Measurements from ENCODE around the gene PRSS56.

The PRSS56 gene

DNA sequence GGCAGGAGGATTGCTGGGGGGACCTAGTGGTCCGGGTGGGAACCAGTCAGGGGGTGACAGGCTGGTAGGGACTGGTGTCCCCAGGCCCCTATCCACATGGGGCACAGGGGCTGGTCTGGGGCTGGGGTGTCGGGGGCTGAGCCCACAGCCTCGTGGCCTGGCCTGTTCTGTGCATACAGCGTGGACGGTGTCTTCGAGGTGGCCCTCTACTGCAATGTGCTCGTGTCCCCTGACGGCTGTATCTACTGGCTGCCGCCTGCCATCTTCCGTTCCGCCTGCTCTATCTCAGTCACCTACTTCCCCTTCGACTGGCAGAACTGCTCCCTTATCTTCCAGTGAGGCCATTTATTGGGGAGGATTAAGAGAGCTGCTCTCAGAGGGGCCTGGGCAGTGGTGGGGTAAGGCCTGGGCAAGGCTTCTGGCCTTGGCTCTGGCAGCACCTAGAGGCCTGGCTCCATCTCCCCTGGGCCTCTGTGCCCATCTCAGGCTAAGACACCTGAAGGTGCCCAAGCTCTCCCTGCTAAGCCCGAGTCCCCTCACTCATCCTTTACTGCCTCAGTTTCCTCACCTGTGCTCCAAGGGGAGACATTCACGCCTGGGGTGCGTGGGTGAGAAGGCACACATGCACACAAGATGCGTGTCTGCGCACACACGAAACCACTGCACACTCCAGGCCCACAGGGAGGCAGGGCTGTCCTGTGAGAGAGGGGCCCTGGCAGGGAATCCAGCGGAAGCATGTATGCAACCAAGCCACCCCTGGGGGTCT is 21.2 kb downstream of the PRSS56 start:
- H3K9me3 ChIP-seq (ENCODE audit: control insufficient read depth in 1 of 2, low read length in 2 of 2): no peaks in the 10 kb centered on the region
- H3K36me3 ChIP-seq (ENCODE audit: control insufficient read depth in 1 of 2, insufficient read depth in 2 of 2, low read length in 2 of 2): peaks cover 0 to 7% of the 10 kb centered on the region in 2 donors
- no peaks in the 10 kb centered on the region for H3K27me3 ChIP-seq (ENCODE audit: low read depth, low read length)
- H3K27ac ChIP-seq (ENCODE audit: low read length): no peak overlapping the region
- H3K4me1 ChIP-seq (ENCODE audit: control insufficient read depth in 1 of 2, insufficient read depth in 2 of 2, low read length in 2 of 2): no peaks in the 10 kb centered on the region
- H3K4me3 ChIP-seq (ENCODE audit: low read depth in 1 of 2, low read length in 2 of 2): no peak overlapping the region

DNA sequence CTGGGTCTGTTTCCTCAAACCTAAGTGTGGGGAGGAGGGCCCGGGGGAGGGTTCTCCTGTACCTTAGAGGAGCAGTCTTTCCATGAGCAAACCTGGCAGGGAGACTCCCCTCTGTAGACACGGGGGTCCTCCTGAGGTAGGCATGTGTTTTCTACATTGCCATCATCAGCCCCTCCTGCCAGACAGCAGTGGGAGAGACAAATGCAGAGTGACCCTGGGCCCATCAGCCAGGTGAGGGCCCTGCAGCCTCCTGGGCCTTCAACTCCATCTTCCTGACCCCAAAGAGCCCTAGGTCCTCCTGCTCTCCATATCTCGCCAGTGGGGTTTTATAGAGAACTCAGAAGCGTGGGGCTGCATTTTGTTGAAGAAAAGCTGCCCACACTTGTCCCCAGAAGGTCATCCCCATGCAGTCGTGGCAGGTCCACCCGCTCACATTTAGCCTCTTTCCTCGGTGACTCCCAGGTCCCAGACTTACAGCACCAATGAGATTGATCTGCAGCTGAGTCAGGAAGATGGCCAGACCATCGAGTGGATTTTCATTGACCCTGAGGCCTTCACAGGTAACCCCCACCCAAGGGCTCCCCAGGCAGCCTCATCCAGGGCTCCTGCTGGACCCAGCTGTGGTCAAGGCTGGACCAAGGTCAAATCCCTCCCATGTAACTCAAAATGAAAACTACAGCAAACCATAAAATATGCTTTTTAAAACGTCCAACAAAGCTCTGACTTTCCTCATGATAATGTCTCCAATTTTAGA is 21.9 kb downstream of the PRSS56 start:
- no peak overlapping the region for H3K27ac ChIP-seq (ENCODE audit: low read length)
- no peaks in the 10 kb centered on the region for H3K4me1 ChIP-seq (ENCODE audit: control insufficient read depth in 1 of 2, insufficient read depth in 2 of 2, low read length in 2 of 2)
- H3K4me3 ChIP-seq (ENCODE audit: low read depth in 1 of 2, low read length in 2 of 2): no peak overlapping the region
- no peaks in the 10 kb centered on the region for H3K9me3 ChIP-seq (ENCODE audit: control insufficient read depth in 1 of 2, low read length in 2 of 2)
- H3K36me3 ChIP-seq (ENCODE audit: control insufficient read depth in 1 of 2, insufficient read depth in 2 of 2, low read length in 2 of 2): peaks cover 0 to 7% of the 10 kb centered on the region in 2 donors
- H3K27me3 ChIP-seq (ENCODE audit: low read depth, low read length): no peaks in the 10 kb centered on the region

DNA sequence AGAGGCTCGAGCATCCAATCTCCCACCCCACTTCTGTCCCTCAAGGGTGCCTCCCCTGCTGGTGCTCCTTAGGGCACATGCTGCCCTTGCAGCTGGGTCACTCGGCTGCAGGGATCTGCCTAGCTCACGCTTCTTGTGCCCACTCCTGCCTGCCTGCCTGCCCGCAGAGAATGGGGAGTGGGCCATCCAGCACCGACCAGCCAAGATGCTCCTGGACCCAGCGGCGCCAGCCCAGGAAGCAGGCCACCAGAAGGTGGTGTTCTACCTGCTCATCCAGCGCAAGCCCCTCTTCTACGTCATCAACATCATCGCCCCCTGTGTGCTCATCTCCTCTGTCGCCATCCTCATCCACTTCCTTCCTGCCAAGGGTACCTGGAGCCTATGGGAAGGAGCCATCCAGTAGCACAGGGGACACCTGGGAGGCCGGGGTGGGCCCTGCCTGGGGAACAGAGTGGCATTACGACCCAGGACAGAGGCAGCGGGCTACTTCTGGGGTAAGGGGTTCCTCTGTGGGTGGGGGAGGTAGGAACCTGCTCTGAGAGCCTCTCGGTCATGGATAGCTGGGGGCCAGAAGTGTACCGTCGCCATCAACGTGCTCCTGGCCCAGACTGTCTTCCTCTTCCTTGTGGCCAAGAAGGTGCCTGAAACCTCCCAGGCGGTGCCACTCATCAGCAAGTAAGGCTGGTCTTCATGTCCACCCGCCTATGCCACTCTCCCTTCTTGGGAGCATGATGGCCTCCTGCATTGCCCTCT is 22.7 kb downstream of the PRSS56 start:
- Histone ChIP-seq H3K4me1 (ENCODE audit: control insufficient read depth in 1 of 2, insufficient read depth in 2 of 2, low read length in 2 of 2) (no peaks in the 10 kb centered on the region), H3K4me3 (ENCODE audit: low read depth in 1 of 2, low read length in 2 of 2) (no peak overlapping the region), H3K9me3 (ENCODE audit: control insufficient read depth in 1 of 2, low read length in 2 of 2) (no peaks in the 10 kb centered on the region), H3K36me3 (ENCODE audit: control insufficient read depth in 1 of 2, insufficient read depth in 2 of 2, low read length in 2 of 2) (peaks cover 0 to 7% of the 10 kb centered on the region in 2 donors), H3K27me3 (ENCODE audit: low read depth, low read length) (no peaks in the 10 kb centered on the region), H3K27ac (ENCODE audit: low read length) (no peak overlapping the region)

DNA sequence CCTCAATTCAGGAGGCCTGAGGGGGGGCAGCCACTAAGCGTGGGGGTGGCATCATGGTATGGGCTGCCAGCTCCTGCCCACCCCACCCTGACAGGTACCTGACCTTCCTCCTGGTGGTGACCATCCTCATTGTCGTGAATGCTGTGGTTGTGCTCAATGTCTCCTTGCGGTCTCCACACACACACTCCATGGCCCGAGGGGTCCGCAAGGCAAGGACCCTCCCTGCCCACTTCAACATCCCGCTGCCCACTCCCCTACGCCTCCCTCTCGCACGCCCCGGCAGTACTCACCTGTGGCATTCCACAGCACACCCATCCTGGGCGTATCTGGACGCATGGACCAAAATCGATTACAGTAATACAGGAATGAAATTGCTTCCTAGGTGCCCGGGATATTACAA is 23.3 kb downstream of the PRSS56 start:
- Histone ChIP-seq H3K9me3 (ENCODE audit: control insufficient read depth in 1 of 2, low read length in 2 of 2) (no peaks in the 10 kb centered on the region), H3K36me3 (ENCODE audit: control insufficient read depth in 1 of 2, insufficient read depth in 2 of 2, low read length in 2 of 2) (peaks cover 0 to 7% of the 10 kb centered on the region in 2 donors), H3K27ac (ENCODE audit: low read length) (no peak overlapping the region), H3K27me3 (ENCODE audit: low read depth, low read length) (no peaks in the 10 kb centered on the region), H3K4me1 (ENCODE audit: control insufficient read depth in 1 of 2, insufficient read depth in 2 of 2, low read length in 2 of 2) (no peaks in the 10 kb centered on the region), H3K4me3 (ENCODE audit: low read depth in 1 of 2, low read length in 2 of 2) (no peak overlapping the region)

DNA sequence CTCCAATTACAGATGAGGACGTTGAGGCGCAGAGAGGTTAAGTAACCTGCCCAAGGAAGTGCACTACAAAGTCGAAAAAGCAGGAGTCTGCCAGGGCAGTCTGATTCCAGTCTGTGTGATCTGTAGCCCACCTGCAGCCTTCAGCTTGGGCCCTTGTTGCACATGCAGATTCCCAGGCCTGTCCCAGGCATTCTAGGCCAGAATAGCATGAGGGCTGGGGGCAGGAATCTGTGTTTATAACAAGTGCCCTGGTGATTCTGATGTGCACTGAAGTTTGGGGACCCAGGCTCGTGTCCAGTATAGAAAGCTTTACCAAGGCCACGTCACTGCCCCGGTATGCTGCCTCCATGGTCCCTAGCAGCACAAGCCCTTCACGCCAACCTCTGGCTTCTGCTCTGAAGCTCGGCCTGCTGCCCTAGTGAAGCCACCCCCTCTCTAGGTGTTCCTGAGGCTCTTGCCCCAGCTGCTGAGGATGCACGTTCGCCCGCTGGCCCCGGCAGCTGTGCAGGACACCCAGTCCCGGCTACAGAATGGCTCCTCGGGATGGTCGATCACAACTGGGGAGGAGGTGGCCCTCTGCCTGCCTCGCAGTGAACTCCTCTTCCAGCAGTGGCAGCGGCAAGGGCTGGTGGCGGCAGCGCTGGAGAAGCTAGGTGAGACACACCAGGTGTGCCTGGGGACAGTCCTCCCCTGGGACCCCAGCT is 23.9 kb downstream of the PRSS56 start:
- Histone ChIP-seq H3K9me3 (ENCODE audit: control insufficient read depth in 1 of 2, low read length in 2 of 2) (no peaks in the 10 kb centered on the region), H3K4me3 (ENCODE audit: low read depth in 1 of 2, low read length in 2 of 2) (no peak overlapping the region), H3K4me1 (ENCODE audit: control insufficient read depth in 1 of 2, insufficient read depth in 2 of 2, low read length in 2 of 2) (no peaks in the 10 kb centered on the region), H3K27me3 (ENCODE audit: low read depth, low read length) (no peaks in the 10 kb centered on the region), H3K36me3 (ENCODE audit: control insufficient read depth in 1 of 2, insufficient read depth in 2 of 2, low read length in 2 of 2) (peaks cover 0 to 7% of the 10 kb centered on the region in 2 donors), H3K27ac (ENCODE audit: low read length) (no peak overlapping the region)

DNA sequence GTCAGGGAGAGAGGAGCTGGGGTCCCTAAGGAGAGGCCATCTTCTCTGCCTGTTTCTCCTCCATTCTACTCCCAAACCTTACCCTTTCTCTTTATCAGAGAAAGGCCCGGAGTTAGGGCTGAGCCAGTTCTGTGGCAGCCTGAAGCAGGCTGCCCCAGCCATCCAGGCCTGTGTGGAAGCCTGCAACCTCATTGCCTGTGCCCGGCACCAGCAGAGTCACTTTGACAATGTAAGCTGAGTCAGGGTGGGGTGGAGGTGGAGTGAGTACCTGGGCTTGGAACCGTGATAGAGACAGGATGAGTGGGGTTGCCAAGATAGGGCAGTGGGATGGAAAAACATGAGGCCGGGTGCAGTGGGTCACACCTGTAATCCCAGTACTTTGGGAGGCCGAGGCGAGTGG is 24.5 kb downstream of the PRSS56 start:
- Histone ChIP-seq H3K27ac (ENCODE audit: low read length) (no peak overlapping the region), H3K4me1 (ENCODE audit: control insufficient read depth in 1 of 2, insufficient read depth in 2 of 2, low read length in 2 of 2) (peaks cover 0 to 3% of the 10 kb centered on the region in 2 donors), H3K9me3 (ENCODE audit: control insufficient read depth in 1 of 2, low read length in 2 of 2) (no peaks in the 10 kb centered on the region), H3K36me3 (ENCODE audit: control insufficient read depth in 1 of 2, insufficient read depth in 2 of 2, low read length in 2 of 2) (peaks cover 0 to 7% of the 10 kb centered on the region in 2 donors), H3K4me3 (ENCODE audit: low read depth in 1 of 2, low read length in 2 of 2) (no peak overlapping the region), H3K27me3 (ENCODE audit: low read depth, low read length) (no peaks in the 10 kb centered on the region)

DNA sequence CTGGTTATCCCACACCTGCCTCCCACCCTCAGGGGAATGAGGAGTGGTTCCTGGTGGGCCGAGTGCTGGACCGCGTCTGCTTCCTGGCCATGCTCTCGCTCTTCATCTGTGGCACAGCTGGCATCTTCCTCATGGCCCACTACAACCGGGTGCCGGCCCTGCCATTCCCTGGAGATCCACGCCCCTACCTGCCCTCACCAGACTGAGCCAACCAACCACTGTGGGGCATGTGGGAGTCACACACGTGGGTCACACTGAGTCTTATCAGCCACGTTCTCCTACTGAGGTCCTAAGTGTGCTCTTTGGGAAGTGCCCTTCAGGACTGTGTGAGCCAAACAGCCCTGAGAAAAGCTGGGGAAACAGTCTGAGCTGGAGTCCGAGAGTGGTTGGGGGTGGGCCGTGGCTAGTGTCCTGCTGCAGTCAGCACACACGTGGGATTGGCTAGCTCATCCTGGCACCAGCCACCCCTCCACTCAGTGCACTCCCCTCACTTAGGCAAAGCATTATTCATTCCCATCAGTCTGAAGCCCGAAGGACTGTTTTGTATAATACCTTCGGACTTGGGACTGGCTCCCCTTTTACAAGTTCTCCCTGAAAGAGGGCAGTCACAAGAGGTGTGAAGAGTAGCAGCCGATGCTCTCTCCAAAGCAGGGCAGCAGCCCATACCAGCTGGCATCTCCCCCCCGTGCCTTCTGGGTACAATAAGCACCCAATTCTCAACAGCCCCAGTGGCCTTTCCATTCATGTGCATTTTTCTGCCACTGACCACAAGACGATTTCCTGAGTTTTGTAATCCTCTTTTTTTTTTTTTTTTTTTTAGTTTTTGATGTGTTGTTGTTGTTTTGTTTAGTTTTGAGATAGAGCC is 25.6 kb downstream of the PRSS56 start:
- H3K9me3 ChIP-seq (ENCODE audit: control insufficient read depth in 1 of 2, low read length in 2 of 2): no peaks in the 10 kb centered on the region
- H3K4me1 ChIP-seq (ENCODE audit: control insufficient read depth in 1 of 2, insufficient read depth in 2 of 2, low read length in 2 of 2): peaks cover 0 to 4% of the 10 kb centered on the region in 2 donors
- no peaks in the 10 kb centered on the region for H3K27me3 ChIP-seq (ENCODE audit: low read depth, low read length)
- H3K4me3 ChIP-seq (ENCODE audit: low read depth in 1 of 2, low read length in 2 of 2): no peak overlapping the region
- no peak overlapping the region for H3K27ac ChIP-seq (ENCODE audit: low read length)
- peaks cover 0 to 9% of the 10 kb centered on the region in 2 donors for H3K36me3 ChIP-seq (ENCODE audit: control insufficient read depth in 1 of 2, insufficient read depth in 2 of 2, low read length in 2 of 2)

DNA sequence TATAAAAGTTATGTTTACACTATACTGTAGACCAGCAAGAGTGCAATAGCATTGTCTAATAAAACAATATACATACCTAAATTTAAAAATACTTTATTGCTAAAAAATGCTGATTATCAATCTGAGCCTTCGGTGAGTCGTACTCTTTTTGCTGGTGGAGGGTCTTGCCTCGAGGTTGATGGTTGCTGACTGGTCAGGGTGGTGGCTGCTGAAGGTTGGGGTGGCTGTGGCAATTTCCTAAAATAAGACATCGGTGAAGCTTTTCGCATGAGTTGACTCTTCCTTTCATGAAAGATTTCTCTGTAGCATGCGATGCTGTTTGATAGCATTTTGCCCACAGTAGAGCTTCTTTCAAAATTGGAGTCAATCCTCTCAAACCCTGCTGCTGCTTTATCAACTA is 27.8 kb downstream of the PRSS56 start:
- Histone ChIP-seq H3K4me3 (ENCODE audit: low read depth in 1 of 2, low read length in 2 of 2) (no peak overlapping the region), H3K4me1 (ENCODE audit: control insufficient read depth in 1 of 2, insufficient read depth in 2 of 2, low read length in 2 of 2) (peaks cover 0 to 23% of the 10 kb centered on the region in 2 donors), H3K27ac (ENCODE audit: low read length) (no peak overlapping the region), H3K27me3 (ENCODE audit: low read depth, low read length) (no peaks in the 10 kb centered on the region), H3K9me3 (ENCODE audit: control insufficient read depth in 1 of 2, low read length in 2 of 2) (no peaks in the 10 kb centered on the region), H3K36me3 (ENCODE audit: control insufficient read depth in 1 of 2, insufficient read depth in 2 of 2, low read length in 2 of 2) (peaks cover 3 to 10% of the 10 kb centered on the region in 2 donors)

DNA sequence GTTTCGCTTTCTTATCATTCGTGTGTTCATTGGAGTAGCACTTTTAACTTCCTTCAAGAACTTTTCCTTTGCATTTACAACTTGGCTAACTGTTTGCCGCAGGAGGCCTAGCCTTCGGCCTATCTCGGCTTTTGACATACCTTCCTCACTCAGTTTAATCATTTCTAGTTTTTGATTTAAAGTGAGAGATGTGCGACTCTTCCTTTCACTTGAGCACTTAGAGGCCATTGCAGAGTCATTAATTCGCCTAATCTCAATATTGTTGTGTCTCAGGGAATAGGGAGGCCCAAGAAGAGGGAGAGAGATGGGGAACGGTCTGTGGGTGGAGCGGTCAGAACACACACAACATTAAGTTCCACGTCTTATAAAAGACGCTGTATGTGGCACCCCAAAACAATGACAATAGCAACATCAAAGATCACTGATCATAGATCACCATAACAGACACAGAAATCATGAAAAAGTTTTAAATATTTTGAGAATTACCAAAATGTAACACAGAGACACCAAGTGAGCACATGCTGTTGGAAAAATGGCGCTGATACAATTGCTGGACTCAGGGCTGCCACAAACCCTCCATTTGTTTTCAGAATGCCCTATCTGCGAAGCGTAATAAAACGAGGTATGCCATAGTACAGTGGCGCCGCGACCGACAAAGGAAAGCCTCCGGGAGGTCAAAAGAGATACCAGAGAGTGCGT is 29.6 kb downstream of the PRSS56 start:
- H3K4me1 ChIP-seq (ENCODE audit: control insufficient read depth in 1 of 2, insufficient read depth in 2 of 2, low read length in 2 of 2): peaks cover 0 to 23% of the 10 kb centered on the region in 2 donors
- no peaks in the 10 kb centered on the region for H3K27me3 ChIP-seq (ENCODE audit: low read depth, low read length)
- H3K27ac ChIP-seq (ENCODE audit: low read length): peak overlapping the region; percentile 92

More for the DNA sequence above, 29.6 kb downstream of the PRSS56 start:
- Histone ChIP-seq H3K4me3 (ENCODE audit: low read depth in 1 of 2, low read length in 2 of 2) (peak overlapping the region; percentile 87 to 88), H3K9me3 (ENCODE audit: control insufficient read depth in 1 of 2, low read length in 2 of 2) (no peaks in the 10 kb centered on the region), H3K36me3 (ENCODE audit: control insufficient read depth in 1 of 2, insufficient read depth in 2 of 2, low read length in 2 of 2) (peaks cover 3 to 10% of the 10 kb centered on the region in 2 donors)
